HFFc6 (cell line): ENCODE results near the gene TBX3. TPM values are rescaled to one million over a fixed set of nuclear protein-coding genes. Genes with fewer than 3 reads are reported as not detected.

Source experiments
- DNase-seq: peaks from one replicate; pipeline ENCODE4 v3.0.0-alpha.2; 2018
- H3K27ac Mint-ChIP-seq: 2 replicates; pipeline ENCODE4 v1.8.0; 2020; ENCODE audit warnings: mild to moderate bottlenecking, mixed read lengths
- H3K27me3 Mint-ChIP-seq: 2 replicates; pipeline ENCODE4 v1.8.0; 2021; ENCODE audit warnings: mild to moderate bottlenecking, moderate library complexity, mixed read lengths; ENCODE audit not compliant: insufficient read depth
- H3K36me3 Mint-ChIP-seq: 2 replicates; pipeline ENCODE4 v1.8.0; 2021; ENCODE audit warnings: low read depth, mixed read lengths
- H3K4me1 Mint-ChIP-seq: 2 replicates; pipeline ENCODE4 v1.8.0; 2020; ENCODE audit warnings: low read depth, mixed read lengths
- H3K4me3 Mint-ChIP-seq: 2 replicates; pipeline ENCODE4 v1.8.0; 2020; ENCODE audit warnings: mild to moderate bottlenecking, moderate library complexity, mixed read lengths
- H3K9me3 Mint-ChIP-seq: 2 replicates; pipeline ENCODE4 v1.8.0; 2020; ENCODE audit warnings: mild to moderate bottlenecking, mixed read lengths
- total RNA-seq, 6 experiments: library from RNA; stranded (reverse); fragmentation: NEBNext Ultra II Directional; extraction: Animal tissue kit (Norgen Biotek cat#: 25700); gene quantifications; 2 replicates in 1 of 6; 3 replicates in 5 of 6; pipeline ENCODE4 v1.2.3, GENCODE V29; 2021
- TF ChIP-seq, protein P1 (sequence below): fragments of 200-600 bp; sonication (generic); IDR thresholded peaks from 2 replicates; pipeline ENCODE4 v1.5.0; 2021; ENCODE audit warnings: antibody characterized with exemption, mild to moderate bottlenecking

The TBX3 gene
- total RNA-seq, 6 experiments from 2014 or later: 108 to 145 (median 127) TPM

DNA sequence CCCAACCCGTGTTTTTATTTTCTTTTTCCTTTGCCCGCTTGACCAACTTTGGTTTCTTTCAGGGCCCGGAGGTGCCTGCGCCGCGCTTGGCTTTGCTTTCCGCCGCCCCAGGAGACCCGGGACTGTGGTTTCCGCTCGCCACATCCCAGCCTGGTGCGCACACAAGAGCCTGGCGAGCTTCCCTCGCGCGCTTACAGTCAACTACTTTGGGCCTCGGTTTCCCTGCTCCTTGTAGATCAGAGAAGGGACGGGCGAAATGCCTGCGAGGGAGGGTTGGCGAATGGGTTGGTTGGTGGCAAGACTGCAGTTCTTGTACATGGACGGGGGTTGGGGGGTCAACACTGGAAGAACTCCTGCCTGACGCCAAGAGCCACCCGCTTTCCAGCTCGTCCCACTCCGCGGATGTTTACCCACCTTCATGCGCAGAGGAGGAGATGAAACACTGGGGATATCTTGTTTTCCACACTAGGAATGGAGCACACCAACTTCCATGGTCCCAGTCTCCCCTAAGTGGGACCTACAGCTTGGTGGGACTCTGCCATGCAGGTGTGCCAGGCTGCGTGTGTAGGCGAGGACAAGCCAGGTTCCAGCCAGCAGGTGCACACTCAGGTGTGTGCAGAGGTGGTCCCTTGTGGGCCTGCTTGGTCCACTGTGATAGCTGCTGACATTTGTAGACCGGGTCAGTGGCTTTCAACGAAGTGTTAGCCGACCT is 16.6 kb upstream of the TBX3 start:
- Mint-ChIP-seq H3K4me3 (no peak overlapping the region), H3K36me3 (no peaks in the 10 kb centered on the region), H3K9me3 (no peaks in the 10 kb centered on the region), H3K4me1 (peaks cover 22% of the 10 kb centered on the region), H3K27me3 (peaks cover 6% of the 10 kb centered on the region), H3K27ac (no peak overlapping the region)
- TF ChIP-seq, protein P1, sequence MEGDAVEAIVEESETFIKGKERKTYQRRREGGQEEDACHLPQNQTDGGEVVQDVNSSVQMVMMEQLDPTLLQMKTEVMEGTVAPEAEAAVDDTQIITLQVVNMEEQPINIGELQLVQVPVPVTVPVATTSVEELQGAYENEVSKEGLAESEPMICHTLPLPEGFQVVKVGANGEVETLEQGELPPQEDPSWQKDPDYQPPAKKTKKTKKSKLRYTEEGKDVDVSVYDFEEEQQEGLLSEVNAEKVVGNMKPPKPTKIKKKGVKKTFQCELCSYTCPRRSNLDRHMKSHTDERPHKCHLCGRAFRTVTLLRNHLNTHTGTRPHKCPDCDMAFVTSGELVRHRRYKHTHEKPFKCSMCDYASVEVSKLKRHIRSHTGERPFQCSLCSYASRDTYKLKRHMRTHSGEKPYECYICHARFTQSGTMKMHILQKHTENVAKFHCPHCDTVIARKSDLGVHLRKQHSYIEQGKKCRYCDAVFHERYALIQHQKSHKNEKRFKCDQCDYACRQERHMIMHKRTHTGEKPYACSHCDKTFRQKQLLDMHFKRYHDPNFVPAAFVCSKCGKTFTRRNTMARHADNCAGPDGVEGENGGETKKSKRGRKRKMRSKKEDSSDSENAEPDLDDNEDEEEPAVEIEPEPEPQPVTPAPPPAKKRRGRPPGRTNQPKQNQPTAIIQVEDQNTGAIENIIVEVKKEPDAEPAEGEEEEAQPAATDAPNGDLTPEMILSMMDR: no peak
- DNase-seq: no peak

DNA sequence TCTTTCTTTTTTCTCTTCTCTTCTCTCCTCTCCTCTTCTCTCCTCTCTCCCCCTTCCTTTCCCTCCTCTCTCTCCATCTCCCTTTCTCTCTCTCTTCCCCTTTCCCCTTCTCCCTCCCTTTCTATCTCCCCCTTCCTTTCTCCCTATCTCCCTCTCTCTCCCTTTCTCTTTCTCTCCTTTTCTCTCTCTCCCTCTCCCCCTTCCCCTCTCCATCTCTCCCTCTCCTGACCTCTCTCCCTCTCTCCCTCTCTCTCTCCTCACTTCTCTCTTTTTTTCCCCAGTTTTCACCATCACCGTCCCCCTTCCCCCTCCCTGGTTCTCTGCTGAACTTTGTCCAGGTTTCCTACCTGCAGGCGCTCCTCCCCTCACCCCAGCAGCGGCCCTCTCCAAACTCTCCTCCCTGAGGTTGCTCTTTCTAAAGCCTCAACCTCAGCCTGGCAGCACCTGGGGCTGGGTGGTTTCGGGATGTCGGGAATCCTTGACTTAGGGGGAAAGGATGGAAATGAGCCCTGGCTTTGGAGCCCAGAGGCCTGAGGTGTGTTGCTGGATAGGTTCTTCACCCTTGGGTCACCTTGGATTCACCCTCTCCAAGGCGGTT is 14.7 kb upstream of the TBX3 start:
- no peaks in the 10 kb centered on the region for H3K36me3 Mint-ChIP-seq
- H3K4me1 Mint-ChIP-seq: peaks cover 29% of the 10 kb centered on the region
- H3K9me3 Mint-ChIP-seq: no peaks in the 10 kb centered on the region
- TF ChIP-seq, protein P1: no peak
- H3K27ac Mint-ChIP-seq: peak overlapping the region; percentile 16; the same call in 1 of the 2 replicates
- peaks cover 9% of the 10 kb centered on the region for H3K27me3 Mint-ChIP-seq
- DNase-seq: no peak
- peak overlapping the region; percentile 85 for H3K4me3 Mint-ChIP-seq

DNA sequence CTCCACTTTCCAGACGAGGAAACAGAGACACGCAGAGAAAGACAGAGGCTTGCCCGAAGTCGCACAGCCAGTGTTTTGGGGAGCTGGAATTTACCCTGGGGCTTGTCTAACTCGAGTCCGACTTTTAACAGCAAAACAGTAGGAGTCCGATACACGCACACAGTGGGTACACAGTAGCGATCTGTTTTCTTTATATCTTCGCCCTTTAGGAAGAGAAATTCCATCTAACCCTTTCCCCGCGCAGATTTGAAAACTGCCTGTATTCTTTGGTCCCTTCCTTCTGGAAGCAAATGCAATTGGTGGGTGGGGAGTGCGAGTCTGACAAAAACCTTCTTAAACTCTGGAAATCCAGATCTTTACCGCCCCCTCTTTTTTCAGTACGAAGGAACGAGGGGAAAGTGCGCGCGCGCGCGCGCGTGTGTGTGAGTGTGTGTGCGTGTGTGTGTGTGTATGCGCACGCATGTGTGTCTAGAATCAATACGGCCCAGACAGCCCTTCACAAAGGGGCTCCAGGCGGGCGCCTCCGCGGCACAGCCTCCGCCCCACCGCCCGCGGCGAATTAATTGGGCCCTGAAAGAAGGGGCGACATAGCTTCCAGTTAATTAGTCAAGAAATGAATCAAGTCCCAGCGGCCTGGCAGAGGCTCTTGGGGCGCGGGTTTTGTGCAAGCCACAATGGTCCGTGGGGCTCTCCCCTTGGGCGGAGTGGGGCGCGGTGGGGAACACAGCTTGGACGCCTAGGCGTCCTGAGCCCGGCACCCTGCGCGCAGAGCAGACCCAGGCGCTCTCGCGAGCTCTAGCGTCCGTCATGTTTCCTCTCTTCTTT is 14.0 kb upstream of the TBX3 start:
- Mint-ChIP-seq H3K27me3 (peaks cover 9% of the 10 kb centered on the region), H3K4me1 (peaks cover 29% of the 10 kb centered on the region), H3K36me3 (no peaks in the 10 kb centered on the region), H3K27ac (peak overlapping the region; percentile 56; the same call in 1 of the 2 replicates), H3K4me3 (peak overlapping the region; percentile 85), H3K9me3 (no peaks in the 10 kb centered on the region)
- TF ChIP-seq, protein P1: no peak
- no peak for DNase-seq

DNA sequence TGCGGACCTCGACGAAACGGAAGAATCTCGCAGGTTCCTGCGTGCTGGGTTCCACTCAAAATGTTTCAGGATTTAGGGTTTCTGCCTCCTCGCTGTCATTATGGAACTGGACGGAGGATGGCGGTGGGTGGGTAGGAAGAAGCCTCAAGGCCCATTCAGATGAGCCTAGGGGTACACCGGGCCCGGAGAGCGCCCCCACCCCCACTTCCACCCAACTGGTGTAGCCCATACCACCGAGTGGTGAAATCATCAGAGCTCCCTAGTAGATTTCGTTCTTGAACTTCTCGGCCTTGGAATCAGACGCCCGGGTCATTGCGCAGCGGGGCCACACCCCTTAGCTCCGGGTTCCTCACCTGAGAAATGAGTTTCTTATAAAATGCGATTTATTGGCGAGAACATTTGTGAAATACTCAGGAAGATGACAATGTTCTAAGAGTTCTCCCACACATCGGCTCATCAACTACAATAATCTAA is 13.3 kb upstream of the TBX3 start:
- peaks cover 28% of the 10 kb centered on the region for H3K4me1 Mint-ChIP-seq
- H3K36me3 Mint-ChIP-seq: no peaks in the 10 kb centered on the region
- H3K9me3 Mint-ChIP-seq: no peaks in the 10 kb centered on the region
- H3K27me3 Mint-ChIP-seq: peaks cover 9% of the 10 kb centered on the region
- TF ChIP-seq, protein P1: no peak
- peak overlapping the region; percentile 85 for H3K4me3 Mint-ChIP-seq
- no peak overlapping the region; the same call in 1 of the 2 replicates for H3K27ac Mint-ChIP-seq
- no peak for DNase-seq

DNA sequence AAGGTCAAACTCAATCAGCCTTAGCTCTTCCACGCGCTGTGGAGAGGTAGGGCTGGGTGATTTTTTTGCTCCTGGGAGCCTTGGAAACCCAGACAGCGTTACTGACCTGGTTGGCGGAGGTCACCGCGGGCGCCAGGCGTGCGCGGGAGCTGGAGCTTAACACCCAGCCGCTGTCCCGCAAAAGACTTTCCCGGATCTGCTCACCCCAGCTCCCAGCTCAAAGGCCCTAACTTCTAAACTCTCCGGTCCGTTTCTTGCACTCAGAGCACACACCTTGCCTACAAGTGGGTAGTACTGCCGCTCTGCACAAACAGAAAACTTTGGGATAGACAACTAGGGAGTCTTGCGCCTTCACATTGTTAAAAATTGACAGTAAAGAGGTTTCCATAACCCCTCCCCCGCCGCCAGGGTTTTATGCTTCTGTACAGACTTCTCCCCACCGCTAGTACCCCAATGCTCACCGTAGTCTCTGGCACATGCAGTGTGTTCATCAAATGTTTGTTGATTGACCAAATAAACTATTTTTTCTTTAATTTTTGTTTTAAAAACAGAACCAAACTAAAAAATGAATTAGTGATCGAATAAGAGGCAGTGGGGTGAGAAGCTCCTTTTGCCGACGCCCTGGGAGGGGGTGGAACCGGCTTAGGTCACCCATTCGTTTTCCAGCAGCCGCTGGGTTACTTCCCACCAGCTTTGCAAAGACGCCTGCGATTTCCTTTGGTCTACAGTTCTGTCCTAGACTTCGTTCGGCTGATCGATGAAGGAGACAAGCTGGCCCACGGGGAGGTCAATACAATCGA is 12.7 kb upstream of the TBX3 start:
- H3K4me1 Mint-ChIP-seq: peaks cover 29% of the 10 kb centered on the region

More for the DNA sequence above, 12.7 kb upstream of the TBX3 start:
- Mint-ChIP-seq H3K36me3 (no peaks in the 10 kb centered on the region), H3K9me3 (no peaks in the 10 kb centered on the region), H3K27me3 (peaks cover 7% of the 10 kb centered on the region; the same call in 1 of the 2 replicates), H3K4me3 (no peak overlapping the region), H3K27ac (no peak overlapping the region)
- no peak for DNase-seq
- TF ChIP-seq, protein P1: no peak
